ENCODE data around the gene TUBA1A. TPM values are rescaled to one million over a fixed set of nuclear protein-coding genes. Genes with fewer than 3 reads are reported as not detected.

TUBA1A gene
- total RNA-seq (100 to 1,000 TPM in 2 of 5 experiments, 10 to 100 TPM in 3; 61.8 to 492 (median 98.8) TPM), polyA plus RNA-seq (100 to 1,000 TPM; 176 to 178 TPM), total RNA-seq (1,004 reads per million, percentile 99 among the genes with 10 or more reads in this experiment)

DNA sequence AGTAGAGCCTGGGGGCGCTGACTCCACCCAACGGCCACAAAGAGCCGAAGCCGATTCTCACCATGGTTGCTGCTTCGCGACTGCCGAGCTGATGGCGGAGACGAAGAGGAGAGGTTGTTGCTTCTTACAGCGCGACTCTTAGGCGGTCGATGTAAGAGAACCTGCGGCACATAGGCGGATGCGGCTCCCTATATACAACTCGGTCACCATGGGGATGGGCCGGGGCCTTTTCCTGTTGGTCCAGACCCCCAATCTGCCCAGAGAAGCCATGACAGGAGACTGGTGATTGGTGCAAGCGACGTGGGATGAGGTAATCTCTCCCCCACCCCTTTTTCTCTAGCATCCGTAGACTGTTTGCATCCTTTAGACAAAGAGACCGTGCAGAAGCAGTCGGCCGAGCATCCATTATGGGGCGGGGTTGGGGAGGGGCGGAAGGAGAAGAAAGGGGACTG, at the start of gene TUBA1A:
TSS of gene TUBA1A (minus strand) at position 165 of the 452 bp plus-strand sequence. CDS start at position 64, 101 bp downstream.
- H3K4me1 ChIP-seq (ENCODE audit: control insufficient read depth in 2 of 2, insufficient read depth in 2 of 2, low read length in 2 of 2): peaks cover 7 to 12% of the 10 kb centered on the region in 2 donors
- peaks cover 11 to 32% (median 26%) of the 10 kb centered on the region in 7 donors for H3K4me1 Mint-ChIP-seq
- H3K36me3 Mint-ChIP-seq: peaks cover 0 to 22% (median 16%) of the 10 kb centered on the region in 5 donors
- DNase-seq (peak; percentile 80 to 99 (median 98)), ATAC-seq (peak; percentile 93)
- H3K27me3 ChIP-seq (ENCODE audit: control insufficient read depth in 2 of 2, insufficient read depth in 2 of 2, low read length in 2 of 2): no peaks in the 10 kb centered on the region
- H3K36me3 ChIP-seq (ENCODE audit: control insufficient read depth in 2 of 3, insufficient read depth in 3 of 3, low read length in 3 of 3): peaks cover 4 to 24% (median 7%) of the 10 kb centered on the region in 3 experiments
- peak within 1 kb of the TSS; percentile 91 for H3K4me3 ChIP-seq (ENCODE audit: low read length)
- no peaks in the 10 kb centered on the region for H3K9me3 ChIP-seq (ENCODE audit: control insufficient read depth in 2 of 3, low read length in 3 of 3)
- ChIA-PET CTCF (interaction anchor here (0.9 to 2.7 kb wide), 9 partner anchors 12 to 101 kb away, joined by 3 to 12 read pairs (median 4); partner anchors contain the start of gene TUBA1B), POLR2A (interaction anchor here (0.6 to 5.9 kb wide), 32 partner anchors 9 to 1382 kb away, joined by 3 to 226 read pairs (median 4); partner anchors contain the start of genes COX14, DDX23, KCNH3 and LMBR1L)
- peak within 1 kb of the TSS; percentile 94 to 99 (median 98) for H3K4me3 Mint-ChIP-seq
- peaks cover 0 to 5% (median 0%) of the 10 kb centered on the region in 5 donors for H3K27me3 Mint-ChIP-seq
- peak within 1 kb of the TSS; percentile 99 for H3K27ac ChIP-seq (ENCODE audit: low read depth, low read length)
- peak within 1 kb of the TSS; percentile 98 to 100 (median 99) for H3K27ac Mint-ChIP-seq
- H3K9me3 Mint-ChIP-seq: peaks cover 0 to 7% (median 0%) of the 10 kb centered on the region in 11 donors
- intact Hi-C loops (cut with micrococcal nuclease): loop anchor here (1.0 to 5.0 kb wide), 19 partner anchors 12 to 553 kb away; partner anchors contain the start of genes KMT2D (in 2 of the 2), LMBR1L (in 2 of the 2), TMBIM6 (in 2 of the 2) and TUBA1C (in 2 of the 2)

DNA sequence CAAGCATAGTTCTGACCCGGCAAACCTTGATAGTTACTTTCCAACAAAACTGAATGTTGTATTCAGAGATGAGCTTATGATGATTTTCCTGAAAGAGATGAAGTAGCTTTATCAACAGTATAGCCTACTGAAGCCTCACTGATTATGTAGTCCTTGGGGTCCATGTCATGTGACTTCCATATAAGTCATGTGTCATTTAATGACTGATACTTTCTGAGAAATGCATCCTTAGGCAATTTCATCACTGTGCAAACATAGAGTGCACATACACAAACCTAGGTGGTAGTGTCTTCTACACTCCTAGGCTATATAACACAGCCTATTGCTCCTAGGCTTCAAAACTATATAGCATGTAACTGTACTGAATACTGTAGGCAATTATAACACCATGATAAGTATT, 47.5 kb upstream of the TUBA1A start:
- no peaks in the 10 kb centered on the region for H3K36me3 ChIP-seq (ENCODE audit: control insufficient read depth in 2 of 3, insufficient read depth in 3 of 3, low read length in 3 of 3)
- intact Hi-C loops (cut with micrococcal nuclease): no loop called here
- CTCF ChIA-PET: interaction anchor here (0.5 to 1.8 kb wide), 5 partner anchors 15 to 149 kb away, joined by 3 to 12 read pairs (median 3); partner anchors contain the start of gene TUBA1A
- no peaks in the 10 kb centered on the region for H3K27me3 ChIP-seq (ENCODE audit: control insufficient read depth in 2 of 2, insufficient read depth in 2 of 2, low read length in 2 of 2)
- Mint-ChIP-seq H3K4me1 (peaks cover 0 to 12% (median 8%) of the 10 kb centered on the region in 7 donors), H3K36me3 (no peaks in the 10 kb centered on the region), H3K27ac (peak overlapping the region in 2 of 9 donors; percentile 43 to 55), H3K9me3 (no peaks in the 10 kb centered on the region), H3K4me3 (peak overlapping the region in 3 of 10 donors; percentile 23 to 33 (median 29)), H3K27me3 (peaks cover 0 to 14% (median 0%) of the 10 kb centered on the region in 5 donors)
- no peak overlapping the region for H3K4me3 ChIP-seq (ENCODE audit: low read length)
- H3K4me1 ChIP-seq (ENCODE audit: control insufficient read depth in 2 of 2, insufficient read depth in 2 of 2, low read length in 2 of 2): peaks cover 0 to 7% of the 10 kb centered on the region in 2 donors
- DNase-seq (no peak), ATAC-seq (no peak)
- POLR2A ChIA-PET: interaction anchor here (0.6 to 1.7 kb wide), 5 partner anchors 46 to 106 kb away, joined by 3 to 4 read pairs (median 3); partner anchors contain the start of gene TUBA1B
- H3K9me3 ChIP-seq (ENCODE audit: control insufficient read depth in 2 of 3, low read length in 3 of 3): no peaks in the 10 kb centered on the region
- no peak overlapping the region for H3K27ac ChIP-seq (ENCODE audit: low read depth, low read length)

DNA sequence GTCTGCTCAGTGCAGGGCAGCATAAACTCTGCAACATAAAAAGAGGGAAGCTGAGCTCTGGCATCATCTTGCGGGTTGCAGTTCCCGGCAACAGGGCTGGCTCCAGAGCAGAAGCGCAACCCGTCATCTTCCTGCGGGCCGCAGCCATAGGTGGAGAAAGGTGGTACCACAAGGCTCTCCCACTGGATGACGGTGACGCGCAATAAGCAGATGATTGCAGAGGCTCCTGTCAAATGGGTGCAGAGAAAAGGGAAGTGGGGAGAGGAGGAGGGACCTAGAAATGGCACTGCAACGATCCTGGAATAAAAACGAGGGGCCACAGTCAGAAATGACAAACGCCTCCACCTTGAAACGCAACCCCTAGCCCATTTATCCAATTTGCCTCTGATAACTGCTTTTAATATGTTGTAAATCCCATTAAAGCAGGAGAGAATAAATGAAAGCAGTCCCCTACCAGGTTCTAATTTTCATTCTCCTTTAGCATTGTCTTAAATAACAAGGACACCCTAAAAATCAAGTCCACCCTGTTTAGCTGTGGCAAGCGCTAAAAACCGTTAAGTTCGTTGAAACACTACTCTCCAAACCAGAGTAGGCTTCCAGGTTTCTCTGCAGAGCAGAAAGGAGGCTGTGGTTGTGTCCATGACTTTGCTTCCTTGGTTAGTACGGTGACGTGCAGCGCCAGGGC, 45.1 kb upstream of the TUBA1A start:
- H3K27me3 ChIP-seq (ENCODE audit: control insufficient read depth in 2 of 2, insufficient read depth in 2 of 2, low read length in 2 of 2): no peaks in the 10 kb centered on the region
- Mint-ChIP-seq H3K36me3 (no peaks in the 10 kb centered on the region), H3K4me1 (peaks cover 0 to 12% (median 9%) of the 10 kb centered on the region in 7 donors), H3K27ac (peak overlapping the region; percentile 75 to 93 (median 89)), H3K9me3 (no peaks in the 10 kb centered on the region), H3K4me3 (peak overlapping the region; percentile 68 to 89 (median 85)), H3K27me3 (peaks cover 0 to 7% (median 0%) of the 10 kb centered on the region in 5 donors)
- ChIA-PET CTCF (interaction anchor here (1.0 to 2.9 kb wide), 5 partner anchors 26 to 164 kb away, joined by 3 to 20 read pairs (median 3); partner anchors contain the start of genes LMBR1L, RHEBL1 and TUBA1B), POLR2A (interaction anchor here (5.2 to 5.3 kb wide), 2 partner anchors 46 to 103 kb away, joined by 38 to 39 read pairs; partner anchors contain the start of genes TUBA1A and TUBA1B)
- peak; percentile 65 for ATAC-seq
- intact Hi-C loops (cut with micrococcal nuclease): loop anchor here (1.0 to 2.0 kb wide), 10 partner anchors 30 to 382 kb away; partner anchors contain the start of genes KMT2D (in 2 of the 2), DDX23 (in 1 of the 2), LMBR1L (in 1 of the 2) and TUBA1A (in 1 of the 2)
- peak overlapping the region; percentile 66 for H3K27ac ChIP-seq (ENCODE audit: low read depth, low read length)
- peaks cover 0 to 7% of the 10 kb centered on the region in 2 donors for H3K4me1 ChIP-seq (ENCODE audit: control insufficient read depth in 2 of 2, insufficient read depth in 2 of 2, low read length in 2 of 2)
- peak in 7 of 9 donors; percentile 2 to 38 (median 13) for DNase-seq
- no peaks in the 10 kb centered on the region for H3K9me3 ChIP-seq (ENCODE audit: control insufficient read depth in 2 of 3, low read length in 3 of 3)
- H3K4me3 ChIP-seq (ENCODE audit: low read length): no peak overlapping the region
- no peaks in the 10 kb centered on the region for H3K36me3 ChIP-seq (ENCODE audit: control insufficient read depth in 2 of 3, insufficient read depth in 3 of 3, low read length in 3 of 3)

DNA sequence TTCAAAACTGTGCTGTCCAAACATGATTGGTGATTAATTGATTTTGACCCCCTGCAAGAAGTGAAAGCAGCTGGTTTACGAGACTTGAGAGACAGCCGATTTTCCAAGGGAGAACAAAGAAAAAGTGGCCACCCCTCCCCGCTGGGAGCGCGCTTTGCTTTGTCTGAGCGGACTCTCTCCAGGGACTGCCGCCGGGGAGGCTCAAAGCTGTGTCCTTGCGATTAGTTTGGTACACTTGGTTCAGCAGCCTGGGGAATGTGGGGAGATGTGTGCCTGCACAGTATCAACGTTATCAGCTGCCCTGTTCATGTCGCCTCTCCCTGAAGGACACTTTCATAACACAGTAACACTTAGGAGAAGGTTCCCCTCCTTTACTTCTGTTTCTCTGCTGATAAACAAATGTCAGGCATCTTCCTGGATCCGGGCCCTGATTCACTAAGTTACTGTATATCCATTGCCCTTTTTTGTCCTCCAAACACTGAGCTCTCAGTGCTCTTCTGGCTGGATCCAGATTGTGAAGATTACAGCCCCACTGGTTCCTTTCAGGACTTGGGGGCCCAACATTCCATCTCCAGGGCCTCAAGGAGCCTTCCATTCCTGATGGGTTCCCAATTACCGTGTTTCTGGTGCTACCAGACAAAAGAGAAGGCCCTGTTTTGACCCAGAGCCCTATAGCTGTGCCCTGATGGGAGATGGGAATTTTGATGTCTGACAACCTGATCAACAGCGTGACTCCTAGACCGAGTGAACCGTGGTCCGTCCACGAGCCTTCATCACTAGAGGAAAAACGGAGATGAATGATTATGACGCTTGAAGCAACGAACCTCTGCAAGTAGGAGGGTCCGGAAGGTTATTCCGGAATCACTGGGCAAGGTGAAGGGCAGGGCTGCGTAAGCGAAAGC, 44.3 kb upstream of the TUBA1A start:
- Mint-ChIP-seq H3K27ac (peak overlapping the region; percentile 65 to 93 (median 89)), H3K36me3 (no peaks in the 10 kb centered on the region), H3K4me3 (peak overlapping the region; percentile 68 to 89 (median 85)), H3K9me3 (no peaks in the 10 kb centered on the region), H3K4me1 (peaks cover 0 to 12% (median 9%) of the 10 kb centered on the region in 7 donors), H3K27me3 (peaks cover 0 to 7% (median 0%) of the 10 kb centered on the region in 5 donors)
- Histone ChIP-seq H3K4me3 (ENCODE audit: low read length) (no peak overlapping the region), H3K36me3 (ENCODE audit: control insufficient read depth in 2 of 3, insufficient read depth in 3 of 3, low read length in 3 of 3) (no peaks in the 10 kb centered on the region), H3K4me1 (ENCODE audit: control insufficient read depth in 2 of 2, insufficient read depth in 2 of 2, low read length in 2 of 2) (peaks cover 0 to 7% of the 10 kb centered on the region in 2 donors), H3K27ac (ENCODE audit: low read depth, low read length) (no peak overlapping the region), H3K27me3 (ENCODE audit: control insufficient read depth in 2 of 2, insufficient read depth in 2 of 2, low read length in 2 of 2) (no peaks in the 10 kb centered on the region), H3K9me3 (ENCODE audit: control insufficient read depth in 2 of 3, low read length in 3 of 3) (no peaks in the 10 kb centered on the region)
- ATAC-seq (no peak), DNase-seq (peak in 1 of 9 donors; percentile 7)
- ChIA-PET POLR2A (interaction anchor here (5.2 to 5.3 kb wide), 2 partner anchors 45 to 102 kb away, joined by 38 to 39 read pairs; partner anchors contain the start of genes TUBA1A and TUBA1B), CTCF (interaction anchor here (1.2 to 2.9 kb wide), 5 partner anchors 9 to 170 kb away, joined by 3 to 20 read pairs (median 5); partner anchors contain the start of genes LMBR1L and TUBA1B)
- intact Hi-C loops (cut with micrococcal nuclease): no loop called here

DNA sequence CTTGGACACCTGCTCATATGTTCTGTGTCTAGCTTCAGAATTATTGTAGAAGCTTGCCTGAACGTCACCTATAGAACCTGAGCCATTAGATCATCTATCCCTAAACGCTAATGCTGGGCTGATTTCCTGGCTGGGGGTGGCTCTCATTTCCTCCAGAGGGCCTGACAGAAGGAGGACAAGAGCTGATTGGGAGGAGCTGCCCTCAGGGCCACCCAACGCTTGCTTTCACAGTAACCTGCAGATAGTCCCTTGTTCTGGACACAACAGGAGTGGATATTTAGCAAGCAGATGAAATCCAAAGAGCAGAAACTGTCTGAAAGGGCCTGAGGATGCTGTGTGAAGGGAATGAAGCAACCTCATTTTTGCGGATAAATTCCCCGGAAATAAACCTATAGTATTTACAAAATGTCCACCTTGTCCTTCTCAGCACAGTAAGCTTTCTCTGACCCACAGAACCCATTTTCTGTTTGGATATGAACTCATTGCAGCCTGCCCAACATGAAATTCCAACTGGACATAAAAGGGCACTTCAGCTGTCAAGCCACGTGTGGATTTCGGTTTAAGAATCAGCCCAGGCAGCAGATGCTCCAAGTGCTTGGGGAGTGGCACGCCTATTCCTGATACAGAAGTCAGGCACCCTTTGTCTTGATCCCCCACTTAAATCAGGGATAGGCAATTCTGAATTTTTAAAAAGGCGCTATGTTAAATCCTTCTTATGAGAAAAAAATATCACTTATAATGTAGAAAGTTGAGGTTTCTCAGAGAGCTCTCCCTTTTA, 43.2 kb upstream of the TUBA1A start:
- no peaks in the 10 kb centered on the region for H3K27me3 ChIP-seq (ENCODE audit: control insufficient read depth in 2 of 2, insufficient read depth in 2 of 2, low read length in 2 of 2)
- intact Hi-C loops (cut with micrococcal nuclease): no loop called here
- no peak overlapping the region for H3K4me3 ChIP-seq (ENCODE audit: low read length)
- ChIA-PET POLR2A (interaction anchor here (5.2 to 5.3 kb wide), 2 partner anchors 44 to 101 kb away, joined by 38 to 39 read pairs; partner anchors contain the start of genes TUBA1A and TUBA1B), CTCF (interaction anchor here (0.6 to 2.9 kb wide), 5 partner anchors 8 to 169 kb away, joined by 3 to 20 read pairs (median 4); partner anchors contain the start of gene TUBA1B)
- H3K27me3 Mint-ChIP-seq: peaks cover 0 to 6% (median 0%) of the 10 kb centered on the region in 5 donors
- ATAC-seq: no peak
- H3K9me3 Mint-ChIP-seq: no peaks in the 10 kb centered on the region
- H3K4me1 ChIP-seq (ENCODE audit: control insufficient read depth in 2 of 2, insufficient read depth in 2 of 2, low read length in 2 of 2): peaks cover 0 to 7% of the 10 kb centered on the region in 2 donors
- peaks cover 0 to 12% (median 9%) of the 10 kb centered on the region in 7 donors for H3K4me1 Mint-ChIP-seq
- DNase-seq: no peak
- H3K4me3 Mint-ChIP-seq: no peak overlapping the region
- no peak overlapping the region for H3K27ac ChIP-seq (ENCODE audit: low read depth, low read length)
- H3K36me3 ChIP-seq (ENCODE audit: control insufficient read depth in 2 of 3, insufficient read depth in 3 of 3, low read length in 3 of 3): no peaks in the 10 kb centered on the region
- H3K9me3 ChIP-seq (ENCODE audit: control insufficient read depth in 2 of 3, low read length in 3 of 3): no peaks in the 10 kb centered on the region
- no peaks in the 10 kb centered on the region for H3K36me3 Mint-ChIP-seq
- H3K27ac Mint-ChIP-seq: peak overlapping the region in 1 of 9 donors; percentile 17
